ENCODE data around the gene KCNQ1. TPM values are rescaled to one million over a fixed set of nuclear protein-coding genes. Genes with fewer than 3 reads are reported as not detected.

Gene KCNQ1
- total RNA-seq, 1 donor from 2014 or later: 43.0 TPM

DNA sequence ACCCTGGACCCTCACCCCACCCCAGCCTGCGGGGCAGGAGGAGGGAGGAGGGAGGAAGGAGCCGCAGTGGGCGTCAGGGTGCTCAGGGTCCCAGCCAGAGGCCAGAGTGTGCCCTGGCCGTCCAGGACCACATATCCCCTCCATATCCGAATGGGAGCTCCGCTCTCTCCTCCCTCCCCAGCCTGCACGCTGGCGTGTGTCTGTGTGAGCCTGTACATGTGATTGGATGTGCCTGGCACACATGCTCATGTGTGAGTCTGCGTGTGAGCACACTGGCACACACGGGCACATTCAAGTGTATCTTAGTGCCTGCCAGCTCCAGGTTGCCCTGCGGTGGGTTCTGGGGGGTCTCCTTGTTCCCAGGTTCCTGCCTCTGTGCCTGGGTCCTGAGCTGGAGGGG is 36.1 kb upstream of the KCNQ1 start:
- no peak for DNase-seq (ENCODE audit: low spot score)
- intact Hi-C loops (cut with DNase I): no loop called here

GRCh38 chr11:2409126-2409525 is 35.7 kb upstream of the KCNQ1 start:
- no peak for DNase-seq (ENCODE audit: low spot score)
- intact Hi-C loops (cut with DNase I): no loop called here

- intact Hi-C loops (cut with DNase I): no loop called here
- no peak for DNase-seq (ENCODE audit: low spot score)
Observed at GRCh38 chr11:2409611-2410468, 35.0 kb upstream of the KCNQ1 start.

DNA sequence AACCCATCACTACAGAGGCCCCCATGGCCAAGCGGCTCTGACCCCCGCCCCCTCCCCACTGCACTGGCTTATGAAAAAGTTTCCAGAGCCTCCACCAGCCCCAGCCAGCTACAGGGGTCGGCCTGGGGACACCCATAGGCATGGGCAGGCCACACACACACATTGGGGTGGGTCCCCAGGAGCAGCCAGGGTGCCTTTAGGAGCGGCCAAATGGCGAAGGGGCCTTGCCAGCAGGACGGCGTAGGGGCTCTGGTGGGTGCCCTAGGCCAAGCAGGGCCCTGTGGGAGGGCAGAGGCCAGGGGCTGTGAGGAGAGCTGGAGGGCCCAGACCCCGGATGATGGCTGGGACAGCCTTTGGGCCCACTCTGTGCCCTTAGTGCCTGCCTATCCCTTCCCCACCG is 34.2 kb upstream of the KCNQ1 start:
- intact Hi-C loops (cut with DNase I): no loop called here
- no peak for DNase-seq (ENCODE audit: low spot score)

DNA sequence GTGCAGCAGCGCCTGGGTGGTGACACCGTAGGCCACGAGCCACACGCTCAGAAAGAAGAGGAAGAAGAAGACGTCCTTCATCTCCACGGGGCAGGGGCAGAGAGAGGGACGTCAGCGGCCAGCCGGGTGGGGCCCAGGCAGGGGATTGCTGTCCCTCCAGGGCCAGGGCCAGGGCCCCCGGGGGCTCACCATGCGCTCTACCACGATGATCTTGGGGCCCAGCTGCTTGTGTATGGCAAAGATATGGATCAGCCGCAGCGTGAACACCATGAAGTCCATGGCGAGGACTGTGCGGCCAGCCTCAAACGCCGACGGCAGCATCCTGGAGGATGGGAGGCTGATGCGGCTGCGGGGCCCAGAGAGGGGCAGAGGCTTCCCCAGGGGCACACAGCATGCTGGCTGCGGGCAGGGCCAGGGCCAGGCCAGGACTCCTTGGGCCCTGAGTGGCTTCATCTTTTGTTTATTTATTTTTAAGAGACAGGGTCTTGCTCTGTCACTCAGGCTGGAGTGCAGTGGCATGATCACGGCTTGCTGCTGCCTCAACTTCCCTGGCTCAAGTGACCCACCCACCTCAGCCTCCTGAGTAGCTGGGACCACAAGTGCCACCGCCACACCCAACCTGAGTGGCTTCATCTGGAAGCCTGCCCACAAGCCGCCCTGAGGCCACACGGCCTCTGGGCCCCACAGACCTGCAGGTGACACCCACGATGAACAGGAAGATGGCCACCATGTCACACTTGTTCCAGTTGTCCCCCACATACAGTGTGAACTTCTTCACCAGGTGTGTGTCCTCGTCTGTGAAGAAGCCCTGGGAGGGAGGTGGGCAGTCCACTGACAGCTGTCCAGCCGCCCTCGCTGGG is 33.1 kb upstream of the KCNQ1 start:
- no peak for DNase-seq (ENCODE audit: low spot score)
- intact Hi-C loops (cut with DNase I): no loop called here

DNA sequence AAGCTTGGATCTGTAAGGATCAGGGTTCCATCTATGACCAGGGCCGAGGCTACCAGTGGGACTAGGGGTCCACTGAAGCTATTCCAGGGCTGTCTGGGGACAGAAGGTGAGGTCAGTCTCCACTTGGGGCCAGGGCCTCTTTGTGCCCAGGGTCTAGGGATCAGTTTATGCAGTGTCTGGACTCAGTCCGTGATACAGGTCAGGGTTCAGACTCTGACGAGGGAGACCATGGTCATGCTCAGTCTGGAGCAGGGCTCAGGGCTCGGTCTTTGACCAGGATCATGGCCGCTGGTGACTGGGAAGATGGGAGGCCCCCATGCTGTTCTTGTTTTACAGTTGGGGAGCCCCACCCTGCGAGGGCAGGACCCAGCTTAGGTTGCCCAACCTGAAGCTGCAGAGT is 32.5 kb upstream of the KCNQ1 start:
- intact Hi-C loops (cut with DNase I): no loop called here
- no peak for DNase-seq (ENCODE audit: low spot score)

DNA sequence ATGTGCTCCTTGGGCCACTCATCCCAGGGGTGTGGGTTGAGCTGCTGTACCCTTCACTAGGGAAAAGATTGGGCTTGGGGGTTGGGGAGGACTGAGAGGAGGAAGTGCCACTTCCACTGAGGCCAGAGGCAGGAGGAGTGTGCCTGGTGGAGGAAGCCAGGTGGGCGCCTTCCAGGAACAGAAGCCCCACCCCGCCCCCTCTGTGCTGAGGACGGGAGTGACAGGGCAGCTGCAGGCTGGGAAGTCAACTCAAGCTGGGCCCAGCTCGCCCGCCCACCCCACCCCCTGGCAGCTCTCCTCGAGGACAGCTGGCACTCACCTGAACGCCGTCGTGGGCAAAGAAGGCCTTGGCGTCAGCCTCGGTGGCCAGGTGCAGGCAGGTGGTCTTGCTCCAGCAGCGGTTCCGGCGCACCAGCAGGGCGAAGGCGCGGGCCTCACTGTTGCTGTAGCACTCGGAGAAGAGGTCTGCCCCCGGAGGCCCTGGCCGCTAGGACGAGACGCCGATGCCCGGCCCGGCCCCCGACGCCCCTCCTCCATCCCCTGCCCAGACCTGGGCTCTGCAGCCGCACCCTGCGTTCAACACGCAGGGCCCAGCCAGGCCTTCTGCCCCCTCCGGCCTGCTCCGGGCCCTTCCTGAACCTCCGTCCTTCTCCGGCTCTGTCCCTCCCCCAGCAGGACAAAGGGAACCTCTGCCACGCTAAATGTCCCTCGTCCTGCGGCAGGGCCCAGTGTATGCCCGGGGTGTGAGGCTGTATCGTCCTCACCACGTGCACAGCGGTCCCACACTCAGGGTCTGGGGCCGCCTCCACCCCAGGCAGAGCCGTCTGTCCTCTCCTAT is 30.8 kb upstream of the KCNQ1 start:
- no peak for DNase-seq (ENCODE audit: low spot score)
- intact Hi-C loops (cut with DNase I): no loop called here

DNA sequence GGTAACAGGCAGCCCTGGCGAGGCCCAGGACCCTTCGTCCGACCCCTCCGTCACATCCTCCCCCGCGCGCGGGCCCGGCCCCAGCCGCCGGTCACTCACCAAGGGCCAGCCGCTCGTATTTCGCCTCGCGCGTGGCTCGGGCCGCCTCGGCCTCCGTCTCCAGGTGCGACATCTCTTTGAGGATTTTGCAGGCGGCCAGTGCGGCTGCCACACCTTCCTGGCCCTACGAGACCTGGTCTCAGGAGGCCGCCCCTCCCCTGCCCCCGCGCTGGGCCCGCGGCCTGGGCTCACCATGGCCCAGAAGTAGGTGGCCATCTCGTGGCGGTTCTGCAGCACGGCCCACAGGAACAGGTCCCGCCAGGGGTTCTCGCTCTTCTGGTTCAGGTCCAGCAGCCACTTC is 30.2 kb upstream of the KCNQ1 start:
- no peak for DNase-seq (ENCODE audit: low spot score)
- intact Hi-C loops (cut with DNase I): no loop called here

DNA sequence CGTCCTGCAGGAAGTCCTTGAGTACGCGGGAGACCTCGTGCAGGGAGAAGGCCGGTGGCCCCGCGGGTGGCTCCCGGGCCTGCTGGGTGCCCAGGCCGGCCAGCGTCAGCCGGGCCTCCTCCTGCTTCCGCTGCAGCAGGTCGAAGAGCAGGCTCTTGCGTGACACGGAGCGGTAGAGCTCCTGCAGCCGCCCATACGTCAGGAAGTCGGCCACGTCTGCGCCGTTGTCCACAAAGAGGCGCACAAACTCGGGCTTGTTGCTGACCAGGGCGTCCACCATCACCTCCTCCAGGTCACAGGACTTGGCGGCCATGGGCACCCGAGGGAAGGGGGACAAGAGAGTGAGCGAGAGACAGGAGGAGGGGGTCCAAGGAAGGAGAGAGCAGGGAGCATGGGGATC is 29.6 kb upstream of the KCNQ1 start:
- intact Hi-C loops (cut with DNase I): no loop called here
- no peak for DNase-seq (ENCODE audit: low spot score)

DNA sequence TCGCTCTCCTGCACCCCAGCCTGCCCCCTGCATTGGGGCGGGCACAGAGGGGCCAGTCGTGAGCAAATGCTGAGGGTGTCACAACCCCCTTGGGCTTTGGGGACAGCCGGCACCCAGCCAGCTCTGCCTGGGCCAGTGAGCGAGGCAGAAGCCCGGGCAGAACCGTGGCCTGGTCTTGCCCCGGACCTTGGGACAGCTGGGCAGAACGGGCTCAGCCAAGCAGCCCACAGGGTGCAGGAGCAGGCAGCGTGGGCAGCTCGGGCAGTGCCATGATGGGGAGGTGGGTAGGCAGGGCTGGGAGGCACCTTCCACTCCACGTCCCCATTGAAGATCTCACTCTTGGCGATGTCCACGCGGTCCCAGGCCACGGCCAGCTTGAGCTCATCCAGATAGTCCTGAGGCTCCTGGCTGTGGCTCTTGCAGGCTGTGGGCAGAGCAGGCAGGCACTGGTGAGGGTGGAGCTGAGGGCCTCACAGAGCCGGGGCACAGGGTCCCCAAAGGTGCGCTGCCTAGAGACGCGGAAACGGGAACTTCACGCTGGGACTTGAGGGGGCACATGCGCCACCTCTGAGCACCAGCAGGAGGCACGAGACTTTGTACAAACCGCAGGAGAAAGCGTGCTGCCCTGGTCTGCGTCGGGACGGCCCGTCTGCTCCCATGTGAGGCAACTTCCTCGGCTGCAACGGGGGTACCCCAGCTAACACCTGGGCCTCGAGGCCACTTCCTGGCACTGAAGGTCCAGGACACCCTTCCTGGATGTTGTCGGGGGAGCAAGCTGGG is 29.0 kb upstream of the KCNQ1 start:
- intact Hi-C loops (cut with DNase I): no loop called here
- DNase-seq (ENCODE audit: low spot score): no peak

- DNase-seq (ENCODE audit: low spot score): no peak
- intact Hi-C loops (cut with DNase I): no loop called here
Observed at GRCh38 chr11:2416765-2417164, 28.0 kb upstream of the KCNQ1 start.

DNA sequence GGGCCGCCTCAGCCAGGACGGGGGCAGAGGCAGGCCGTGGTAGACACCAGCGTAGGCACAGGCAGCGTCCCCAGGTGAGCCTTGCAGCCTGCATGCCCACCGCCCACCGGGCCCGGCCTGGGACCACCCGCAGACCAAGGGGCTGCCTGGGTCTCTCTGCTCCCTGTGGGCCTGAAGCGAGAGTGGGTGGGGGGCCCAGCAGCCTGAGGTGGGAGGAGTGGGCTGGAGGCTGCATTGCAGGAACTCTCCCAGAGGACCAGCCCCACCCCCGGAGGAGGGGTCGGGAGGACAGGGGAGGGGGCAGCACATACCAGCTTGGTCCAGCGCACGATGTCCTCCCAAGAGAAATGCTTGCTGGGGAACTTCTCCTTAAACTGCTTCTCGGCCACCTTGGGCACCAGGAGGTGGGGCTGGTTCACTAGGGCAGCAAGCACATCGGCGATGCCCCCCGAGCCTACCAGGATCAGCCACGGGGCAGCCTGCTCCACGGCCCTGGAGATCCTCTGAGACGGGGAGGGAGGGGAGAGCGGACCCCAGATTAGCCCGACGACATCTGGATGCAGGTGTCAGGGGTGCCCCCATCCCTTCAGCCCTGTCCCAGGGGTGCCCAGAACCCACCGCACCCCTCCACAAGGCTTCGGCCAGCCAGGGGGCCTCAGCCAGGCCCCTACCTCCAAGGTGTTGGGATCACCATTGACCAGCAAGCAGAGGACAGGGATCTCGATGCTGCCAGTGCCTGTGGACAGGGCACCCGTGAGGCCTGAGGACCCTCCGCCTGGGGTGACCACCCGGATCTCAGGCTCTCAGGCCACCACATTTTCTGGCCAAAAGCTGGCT is 26.7 kb upstream of the KCNQ1 start:
- intact Hi-C loops (cut with DNase I): no loop called here

DNA sequence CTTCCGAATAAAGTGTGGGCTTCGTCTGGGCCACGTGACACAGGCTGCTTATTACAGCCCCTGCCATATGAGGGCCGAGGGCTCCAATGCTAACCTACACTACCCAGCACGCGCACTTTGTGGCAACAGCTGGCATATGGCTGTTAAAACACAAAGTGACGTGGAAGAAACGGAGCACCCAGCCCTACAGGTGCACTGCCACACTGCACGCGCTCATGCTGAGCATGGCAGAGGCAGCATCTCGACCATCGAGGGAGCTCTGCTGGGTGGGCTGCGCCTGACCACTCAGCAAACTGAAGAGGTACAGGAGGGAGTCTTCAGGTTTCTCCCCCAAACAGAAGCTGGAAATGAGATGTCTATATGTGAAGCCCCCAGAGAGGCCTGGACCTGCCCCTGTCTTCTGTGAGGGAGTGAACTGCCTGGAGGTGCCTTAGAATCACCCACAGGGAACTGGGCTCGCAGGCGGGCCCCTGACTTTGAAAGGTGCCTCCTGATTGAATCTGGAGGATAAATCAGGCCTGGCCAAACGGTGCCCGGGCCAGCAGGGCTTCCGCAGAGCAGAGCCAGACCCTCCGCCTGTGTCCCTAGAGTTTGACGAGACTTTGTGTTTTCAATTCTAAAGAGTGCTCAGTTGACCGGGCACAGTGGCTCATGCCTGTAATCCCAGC is 26.0 kb upstream of the KCNQ1 start:
- no peak for DNase-seq (ENCODE audit: low spot score)
- intact Hi-C loops (cut with DNase I): no loop called here

More for the DNA sequence above, 26.7 kb upstream of the KCNQ1 start:
- no peak for DNase-seq (ENCODE audit: low spot score)

- DNase-seq (ENCODE audit: low spot score): no peak
- intact Hi-C loops (cut with DNase I): loop anchor here (1.0 to 2.0 kb wide), 3 partner anchors 115 to 233 kb away; no protein-coding TSS in a partner anchor
Observed at GRCh38 chr11:2419638-2420501, 24.9 kb upstream of the KCNQ1 start.

- intact Hi-C loops (cut with DNase I): loop anchor here (1.0 to 2.0 kb wide), 3 partner anchors 115 to 234 kb away; no protein-coding TSS in a partner anchor
- peak; percentile 89 for DNase-seq (ENCODE audit: low spot score)
Observed at GRCh38 chr11:2420502-2421225, 24.1 kb upstream of the KCNQ1 start.

Data from cardiac septum (tissue), 1 donor.